ENCODE measurements around the gene CCDC152.

The CCDC152 gene

DNA sequence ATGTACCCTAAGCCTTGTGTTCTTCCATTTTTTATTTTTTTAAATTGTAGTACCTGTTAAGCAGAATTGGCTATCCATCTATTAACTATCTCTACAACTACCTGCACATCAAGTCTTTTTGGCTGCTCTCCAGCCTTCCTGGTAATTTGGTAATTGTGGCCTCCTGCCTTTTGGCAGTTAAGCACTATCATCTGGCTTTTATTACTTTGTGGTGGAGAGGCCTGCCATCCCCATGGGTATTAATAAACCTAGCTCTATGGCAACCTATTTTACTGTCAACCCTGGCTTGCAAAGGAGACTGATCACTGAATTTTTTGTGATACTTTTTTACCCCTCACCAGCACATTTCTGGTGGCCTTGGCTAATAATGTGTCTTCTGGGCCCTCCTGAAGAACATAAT is 34.5 kb downstream of the CCDC152 start:
- no peak overlapping the region for H3K27ac ChIP-seq
- TF ChIP-seq, protein P1, sequence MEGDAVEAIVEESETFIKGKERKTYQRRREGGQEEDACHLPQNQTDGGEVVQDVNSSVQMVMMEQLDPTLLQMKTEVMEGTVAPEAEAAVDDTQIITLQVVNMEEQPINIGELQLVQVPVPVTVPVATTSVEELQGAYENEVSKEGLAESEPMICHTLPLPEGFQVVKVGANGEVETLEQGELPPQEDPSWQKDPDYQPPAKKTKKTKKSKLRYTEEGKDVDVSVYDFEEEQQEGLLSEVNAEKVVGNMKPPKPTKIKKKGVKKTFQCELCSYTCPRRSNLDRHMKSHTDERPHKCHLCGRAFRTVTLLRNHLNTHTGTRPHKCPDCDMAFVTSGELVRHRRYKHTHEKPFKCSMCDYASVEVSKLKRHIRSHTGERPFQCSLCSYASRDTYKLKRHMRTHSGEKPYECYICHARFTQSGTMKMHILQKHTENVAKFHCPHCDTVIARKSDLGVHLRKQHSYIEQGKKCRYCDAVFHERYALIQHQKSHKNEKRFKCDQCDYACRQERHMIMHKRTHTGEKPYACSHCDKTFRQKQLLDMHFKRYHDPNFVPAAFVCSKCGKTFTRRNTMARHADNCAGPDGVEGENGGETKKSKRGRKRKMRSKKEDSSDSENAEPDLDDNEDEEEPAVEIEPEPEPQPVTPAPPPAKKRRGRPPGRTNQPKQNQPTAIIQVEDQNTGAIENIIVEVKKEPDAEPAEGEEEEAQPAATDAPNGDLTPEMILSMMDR (IDR thresholded peaks at IDR 0.05) = no peak
- TF ChIP-seq ZFX (IDR thresholded peaks at IDR 0.05; ENCODE audit: borderline replicate concordance) = no peak

DNA sequence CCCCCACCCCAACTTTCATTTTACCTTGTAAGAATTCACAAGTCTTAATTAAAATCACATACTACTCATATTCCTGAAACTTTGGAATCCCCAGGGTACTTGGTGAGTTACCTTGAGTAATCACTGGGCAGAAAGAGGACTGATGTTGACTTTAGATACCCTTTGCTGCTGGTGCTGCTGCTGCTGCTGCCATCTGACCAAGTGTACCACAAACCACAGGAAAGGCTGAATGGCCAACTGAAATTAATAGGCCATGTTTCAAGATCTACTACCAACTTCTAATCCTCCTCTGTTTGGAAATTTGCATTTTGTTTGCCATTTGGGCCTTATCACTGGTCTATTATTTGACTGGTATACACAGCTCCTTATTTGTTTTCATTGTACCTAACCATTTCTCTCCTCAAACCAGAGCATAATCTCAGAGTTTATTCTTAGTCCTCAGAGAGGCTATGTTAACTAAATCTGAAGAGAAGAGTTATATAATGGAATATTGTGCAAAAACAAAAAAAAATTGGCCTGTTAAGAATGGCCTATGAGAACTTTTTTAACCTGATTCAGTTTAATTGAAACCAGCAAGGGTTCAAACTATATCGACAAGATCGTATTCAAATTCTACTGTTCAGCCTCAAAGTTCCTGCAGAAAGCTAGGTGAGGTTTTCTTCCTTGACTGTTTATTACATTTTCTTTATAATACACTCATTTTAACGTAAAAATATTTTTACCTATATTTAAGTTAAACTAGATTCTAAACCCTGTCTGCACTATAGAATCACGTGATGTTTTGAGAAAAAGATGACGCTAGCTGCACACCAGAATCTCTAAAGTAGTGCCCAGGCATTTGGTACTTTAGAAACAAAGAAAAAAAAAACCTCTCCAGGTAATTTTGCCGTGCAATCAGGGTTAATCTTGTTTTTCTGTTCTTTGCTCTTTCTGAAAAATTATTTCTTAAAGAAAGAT is 41.9 kb downstream of the CCDC152 start:
- no peak overlapping the region for H3K27ac ChIP-seq
- TF ChIP-seq, protein P1 (IDR thresholded peaks at IDR 0.05) = no peak
- no peak for TF ChIP-seq ZFX (IDR thresholded peaks at IDR 0.05; ENCODE audit: borderline replicate concordance)

DNA sequence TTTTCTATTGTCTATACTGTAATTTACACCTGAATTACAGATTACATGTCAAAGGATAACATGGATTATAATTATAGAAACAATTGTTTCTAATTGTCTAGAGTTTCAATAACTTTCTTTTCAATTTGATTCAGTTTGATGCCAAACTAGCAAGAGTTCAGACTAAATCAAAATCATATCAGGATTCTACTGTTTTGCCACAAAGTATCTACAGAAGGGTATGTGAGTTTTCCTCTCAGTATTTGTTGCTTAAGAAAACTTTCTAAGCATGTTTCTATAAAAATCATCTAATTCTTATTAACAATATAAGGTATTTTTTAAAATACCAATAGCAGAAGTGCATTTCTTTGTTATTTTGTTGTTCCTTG is 42.6 kb downstream of the CCDC152 start:
- no peak overlapping the region for H3K27ac ChIP-seq
- TF ChIP-seq, protein P1 (IDR thresholded peaks at IDR 0.05) = no peak
- no peak for TF ChIP-seq ZFX (IDR thresholded peaks at IDR 0.05; ENCODE audit: borderline replicate concordance)

DNA sequence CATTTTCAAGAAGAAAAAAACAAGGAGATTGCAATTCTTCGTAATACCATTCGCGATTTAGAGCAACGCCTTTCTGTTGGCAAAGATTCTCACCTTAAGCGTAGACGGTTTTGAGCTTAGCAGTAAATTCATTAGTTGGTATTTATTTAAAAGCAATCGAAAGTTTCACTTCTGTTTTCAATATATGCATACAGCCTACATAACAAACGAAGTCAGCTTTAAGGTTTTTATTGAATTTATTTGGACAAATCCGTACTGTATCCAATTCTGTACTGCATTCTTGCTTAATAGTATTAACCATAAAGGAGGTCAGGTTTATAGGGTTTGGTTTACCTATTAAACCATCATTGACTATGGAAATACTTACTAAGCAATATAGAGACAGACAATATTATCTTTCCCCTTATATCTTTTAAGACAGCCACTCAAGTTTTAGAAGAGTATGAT is 43.1 kb downstream of the CCDC152 start:
- no peak for TF ChIP-seq ZFX (IDR thresholded peaks at IDR 0.05; ENCODE audit: borderline replicate concordance)
- TF ChIP-seq, protein P1 (IDR thresholded peaks at IDR 0.05) = no peak
- no peak overlapping the region for H3K27ac ChIP-seq

DNA sequence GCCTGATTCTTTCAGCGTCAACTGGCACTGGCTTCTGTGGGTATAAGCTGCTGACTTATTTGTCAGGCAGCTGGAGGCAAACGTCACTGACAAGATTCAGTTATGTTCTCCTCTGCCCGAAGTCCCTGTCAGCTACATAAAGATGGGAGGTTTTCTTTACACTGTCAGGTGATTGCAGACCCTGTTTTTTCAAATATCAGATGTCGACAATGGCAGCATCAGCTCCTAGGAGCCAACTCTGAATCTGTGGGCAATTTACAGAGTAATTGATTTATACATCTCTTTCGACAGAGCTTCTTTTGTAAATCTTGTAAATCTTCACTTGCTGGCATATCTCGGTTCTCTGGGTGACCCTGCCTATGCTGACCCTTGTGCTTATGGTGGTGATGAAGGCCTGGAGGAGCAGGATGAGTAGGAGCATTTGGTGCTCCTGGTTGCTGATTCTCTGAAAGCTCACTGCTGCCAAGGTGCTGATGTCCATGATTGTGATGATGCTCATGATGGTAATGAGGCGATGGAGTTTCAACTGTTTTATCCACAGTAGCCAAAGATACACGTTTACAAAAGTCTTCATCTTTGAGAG is 44.2 kb downstream of the CCDC152 start:
- no peak overlapping the region for H3K27ac ChIP-seq
- TF ChIP-seq, protein P1 (IDR thresholded peaks at IDR 0.05) = no peak
- TF ChIP-seq ZFX (IDR thresholded peaks at IDR 0.05; ENCODE audit: borderline replicate concordance) = no peak

DNA sequence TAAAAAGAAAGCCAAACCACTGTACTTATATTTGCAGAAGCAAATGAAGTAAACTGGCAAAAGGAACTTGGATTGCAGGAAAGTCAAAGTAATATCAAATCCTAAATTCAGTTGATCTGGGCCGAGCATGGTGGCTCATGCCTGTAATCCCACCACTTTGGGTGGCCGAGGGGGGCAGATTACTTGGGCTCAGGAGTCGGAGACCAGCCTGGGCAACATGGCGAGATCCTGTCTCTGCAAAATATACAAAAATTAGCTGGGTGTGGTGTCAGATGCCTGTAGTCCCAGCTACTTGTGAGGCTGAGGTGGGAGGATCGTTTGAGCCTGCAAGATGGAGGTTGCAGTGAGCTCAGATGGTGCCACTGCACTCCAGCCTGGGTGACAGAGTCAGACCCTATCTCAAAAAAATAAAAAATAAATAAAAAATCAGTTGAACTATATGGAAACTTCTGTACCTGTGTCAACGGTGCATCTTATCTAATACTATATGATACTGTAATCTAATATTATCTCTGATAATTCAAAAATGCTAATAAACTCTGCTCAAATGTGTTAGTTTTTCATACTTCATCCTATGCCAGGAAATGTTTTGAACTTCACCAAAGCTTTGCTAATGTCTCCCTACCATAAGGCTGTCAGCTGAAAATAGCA is 45.0 kb downstream of the CCDC152 start:
- no peak overlapping the region for H3K27ac ChIP-seq
- TF ChIP-seq ZFX (IDR thresholded peaks at IDR 0.05; ENCODE audit: borderline replicate concordance) = no peak
- TF ChIP-seq, protein P1 (IDR thresholded peaks at IDR 0.05) = no peak

Data from 22Rv1 (cell line).